Activated T-cell treated with anti-CD3 and anti-CD28 coated beads, Interleukin-2, amount 50 U/mL, for 48 hours (primary cell): ENCODE results near the gene JADE2.
"Not testable (repeated sequence)": the region's sequence is repeated elsewhere in the genome, so short reads cannot be mapped to it uniquely, and the experiment has no call there.

Experiments
- DNase-seq, 2 experiments: peaks; one replicate each; pipeline ENCODE4 v3.0.0-alpha.2; 2020

Gene JADE2

GRCh38 chr5:134552716-134553115 lies 27.2 kb downstream of the JADE2 start:
- not testable (repeated sequence) for DNase-seq

GRCh38 chr5:134553821-134554267 lies 28.4 kb downstream of the JADE2 start:
- no peak for DNase-seq

GRCh38 chr5:134554319-134555222 lies 29.1 kb downstream of the JADE2 start:
- DNase-seq: peak; percentile 63 to 68

- DNase-seq: peak in 1 of 2 experiments; percentile 44
Measured at GRCh38 chr5:134555223-134555889, 29.9 kb downstream of the JADE2 start.

GRCh38 chr5:134555890-134556311 lies 30.4 kb downstream of the JADE2 start:
- peak; percentile 88 to 89 for DNase-seq

- not testable (repeated sequence) for DNase-seq
Measured at GRCh38 chr5:134556588-134556987, 31.1 kb downstream of the JADE2 start.

GRCh38 chr5:134556994-134557393 lies 31.5 kb downstream of the JADE2 start:
- DNase-seq: no peak

GRCh38 chr5:134559672-134560071 lies 34.2 kb downstream of the JADE2 start:
- DNase-seq: no peak

GRCh38 chr5:134560698-134561097 lies 35.2 kb downstream of the JADE2 start:
- no peak for DNase-seq

- no peak for DNase-seq
Measured at GRCh38 chr5:134561871-134562296, 36.4 kb downstream of the JADE2 start.

GRCh38 chr5:134563221-134563620 lies 37.8 kb downstream of the JADE2 start:
- no peak for DNase-seq

- no peak for DNase-seq
Measured at GRCh38 chr5:134563962-134564361, 38.5 kb downstream of the JADE2 start.

- DNase-seq: no peak
Measured at GRCh38 chr5:134564396-134564795, 38.9 kb downstream of the JADE2 start.

- no peak for DNase-seq
Measured at GRCh38 chr5:134565791-134566740, 40.6 kb downstream of the JADE2 start.

- DNase-seq: no peak
Measured at GRCh38 chr5:134566741-134567221, 41.3 kb downstream of the JADE2 start.

- no peak for DNase-seq
Measured at GRCh38 chr5:134567641-134568336, 42.3 kb downstream of the JADE2 start.

- no peak for DNase-seq
Measured at GRCh38 chr5:134568337-134568700, 42.8 kb downstream of the JADE2 start.

- no peak for DNase-seq
Measured at GRCh38 chr5:134568761-134569695, 43.6 kb downstream of the JADE2 start.

- DNase-seq: no peak
Measured at GRCh38 chr5:134569758-134570364, 44.4 kb downstream of the JADE2 start.

GRCh38 chr5:134570365-134570758 lies 44.9 kb downstream of the JADE2 start:
- DNase-seq: no peak
